GM18520 (cell line): ENCODE data around the gene KPNB1.
"Not testable (repeated sequence)": the region's sequence is repeated elsewhere in the genome, so short reads cannot be mapped to it uniquely, and the experiment has no call there.

Source experiments
- ATAC-seq: cut with Tn5 transposase; IDR thresholded peaks from one replicate; pipeline ENCODE4 v1.9.1; 2021; ENCODE audit not compliant: unreplicated experiment

KPNB1 gene

DNA sequence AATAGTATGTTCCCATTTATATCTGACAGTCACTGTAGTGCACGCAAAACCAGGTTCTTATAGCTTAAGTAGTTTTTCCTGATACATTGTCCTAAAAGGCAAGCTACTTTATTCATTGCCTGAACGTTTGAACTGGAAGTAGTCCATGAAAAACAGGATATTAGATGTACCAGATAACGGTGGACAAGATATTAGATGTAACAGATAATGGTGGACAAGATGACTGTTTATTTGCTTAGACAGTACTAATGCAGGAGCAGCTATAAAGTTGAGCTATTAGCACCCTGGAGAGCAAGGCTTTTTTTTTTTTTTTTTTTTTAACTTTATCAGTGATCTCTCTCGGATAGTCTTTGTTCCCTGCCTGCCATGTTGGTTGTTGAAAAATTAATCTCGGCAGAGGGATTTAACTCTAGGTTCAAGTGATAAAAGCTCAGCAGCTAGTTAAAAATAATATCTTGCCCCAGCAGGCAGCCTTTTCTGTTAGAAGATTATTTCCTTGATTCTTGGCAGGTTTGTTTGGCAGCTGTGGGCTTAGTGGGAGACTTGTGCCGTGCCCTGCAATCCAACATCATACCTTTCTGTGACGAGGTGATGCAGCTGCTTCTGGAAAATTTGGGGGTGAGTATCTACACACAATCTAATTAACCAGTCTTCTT is 26.9 kb downstream of the KPNB1 start:
- ATAC-seq: no peak

DNA sequence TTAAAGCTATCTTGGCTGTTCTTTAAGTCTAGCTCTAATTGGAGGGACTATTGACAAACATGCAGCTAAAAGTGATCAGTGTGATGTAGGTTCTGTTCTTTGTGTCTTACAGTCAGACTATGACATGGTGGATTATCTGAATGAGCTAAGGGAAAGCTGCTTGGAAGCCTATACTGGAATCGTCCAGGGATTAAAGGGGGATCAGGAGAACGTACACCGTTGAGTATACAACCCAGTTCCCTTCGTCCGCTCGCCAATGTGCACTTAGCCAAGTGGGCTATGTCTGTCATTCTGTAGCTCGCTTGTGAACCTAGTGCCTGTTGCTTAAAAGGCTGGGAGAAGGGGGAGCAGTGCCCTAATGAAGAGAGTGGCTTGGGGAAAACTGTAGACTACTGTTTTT is 28.5 kb downstream of the KPNB1 start:
- no peak for ATAC-seq

DNA sequence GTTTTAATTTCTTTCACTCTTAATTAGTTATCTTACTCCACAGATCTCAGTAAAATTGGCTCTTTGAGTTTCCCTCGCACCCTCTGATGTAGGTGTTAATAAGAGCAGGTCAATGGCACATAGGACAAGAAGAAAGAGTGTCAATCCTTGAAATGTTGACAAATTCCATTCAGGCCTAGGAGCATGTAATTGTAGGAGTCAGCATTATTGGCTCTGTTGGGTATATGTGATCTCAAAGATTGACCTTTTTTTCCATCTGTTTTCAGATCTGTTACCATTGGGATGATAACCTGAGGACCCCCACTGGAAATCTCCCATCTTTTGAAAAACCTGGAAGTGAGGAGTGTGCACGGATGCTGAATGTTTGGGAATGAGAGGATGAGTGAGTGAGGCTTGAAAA is 32.4 kb downstream of the KPNB1 start:
- no peak for ATAC-seq

DNA sequence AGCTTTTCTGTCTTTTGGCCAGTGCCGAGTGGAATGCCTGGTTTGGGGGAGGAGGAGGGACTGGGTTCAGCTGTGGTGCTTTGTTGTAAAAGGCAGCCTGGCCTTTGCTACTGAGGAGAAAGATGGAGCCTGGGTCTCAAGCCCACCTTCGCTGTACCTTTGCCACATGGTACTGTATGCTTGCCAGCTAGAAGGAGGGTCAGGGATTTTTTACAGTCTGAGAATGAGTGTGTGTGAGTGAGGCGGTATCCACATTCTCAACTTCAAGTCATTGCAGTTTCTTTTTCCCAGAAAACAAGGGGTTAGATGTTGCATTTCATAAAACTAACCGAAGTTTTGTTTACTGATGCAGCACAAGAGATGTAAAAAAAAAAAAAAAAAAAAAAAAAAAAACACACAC is 33.0 kb downstream of the KPNB1 start:
- not testable (repeated sequence) for ATAC-seq

DNA sequence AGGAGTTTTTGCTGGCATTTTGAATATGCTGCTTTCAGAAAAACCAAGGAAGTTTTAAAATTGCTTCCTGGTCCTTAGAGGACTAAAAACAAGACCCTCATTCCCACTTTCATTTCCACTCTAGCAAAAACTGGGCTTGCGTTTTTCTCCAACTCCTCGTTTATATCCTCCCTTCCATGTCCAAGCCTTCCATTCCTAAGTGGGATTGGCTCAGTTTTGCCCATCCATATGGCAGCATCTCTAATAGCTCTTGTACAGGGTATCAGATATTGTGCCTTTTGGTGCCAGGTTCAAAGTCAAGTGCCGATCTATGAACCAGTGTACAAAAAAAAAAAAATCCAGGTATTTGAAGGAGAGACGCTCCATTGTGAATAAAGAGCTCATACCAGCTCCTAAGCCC is 34.3 kb downstream of the KPNB1 start:
- no peak for ATAC-seq

DNA sequence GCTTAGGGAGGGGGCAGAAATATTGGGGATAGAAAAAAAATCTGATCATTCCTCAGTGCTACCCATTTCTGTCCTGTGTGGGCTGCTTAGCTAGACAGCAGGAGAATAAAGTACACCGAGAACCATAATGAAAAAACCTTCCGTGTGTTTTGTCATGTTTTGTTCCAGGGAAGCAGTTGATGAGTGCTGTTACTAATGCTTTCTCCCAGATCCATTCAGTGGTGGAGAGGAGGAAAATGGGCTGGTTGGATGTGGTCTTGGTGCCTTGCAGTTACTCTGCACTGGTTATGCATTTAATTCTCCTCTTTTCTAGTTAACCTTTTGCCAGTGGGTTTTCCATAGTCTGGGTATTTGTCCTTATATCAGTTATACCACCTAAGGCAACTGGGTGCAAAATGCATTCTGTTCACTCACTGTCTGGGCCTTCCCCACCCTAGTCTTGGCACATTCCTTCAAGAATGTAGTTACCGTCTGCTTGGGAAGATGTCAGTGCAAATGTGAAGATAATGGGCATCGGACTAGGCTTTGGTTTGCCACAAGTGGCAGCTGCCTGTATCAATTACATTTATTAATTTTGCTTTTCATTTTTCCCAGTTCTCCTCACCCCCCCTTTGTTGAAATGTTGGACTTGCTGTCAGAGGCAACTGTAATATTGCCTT is 34.9 kb downstream of the KPNB1 start:
- ATAC-seq: no peak

DNA sequence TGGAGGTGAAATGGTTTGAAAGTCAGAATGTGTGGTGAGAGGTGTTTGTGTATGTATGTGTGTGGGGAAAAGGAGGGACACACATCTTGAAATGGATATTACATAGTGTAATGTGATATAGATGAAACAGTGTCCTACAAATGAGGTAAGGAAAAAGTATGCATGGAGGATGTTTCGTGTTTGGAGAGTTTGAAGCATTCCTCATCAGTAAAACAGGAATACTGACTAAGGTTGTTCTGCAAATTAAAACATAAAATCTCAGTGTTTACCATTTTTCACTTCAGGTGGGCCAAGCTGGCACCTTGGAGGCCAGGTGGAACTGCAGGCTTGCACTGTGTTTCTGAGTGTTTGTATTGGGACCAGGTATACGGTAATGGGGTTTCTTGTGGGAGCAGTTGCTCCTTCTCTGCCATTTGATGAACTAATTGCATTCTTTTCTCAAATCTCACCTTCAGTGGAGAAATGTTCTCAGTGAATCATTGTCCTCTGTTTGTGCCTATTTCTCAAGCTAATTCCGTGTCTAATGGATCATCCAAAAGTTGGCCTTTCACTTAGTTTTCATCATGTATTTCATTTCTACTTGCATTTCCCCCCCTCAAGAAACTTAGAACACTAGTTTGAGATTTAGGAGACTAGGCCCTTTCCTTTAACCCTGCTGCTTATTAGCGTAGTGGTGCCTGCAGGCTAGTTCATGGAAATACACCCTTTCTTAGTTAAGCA is 36.0 kb downstream of the KPNB1 start:
- no peak for ATAC-seq

DNA sequence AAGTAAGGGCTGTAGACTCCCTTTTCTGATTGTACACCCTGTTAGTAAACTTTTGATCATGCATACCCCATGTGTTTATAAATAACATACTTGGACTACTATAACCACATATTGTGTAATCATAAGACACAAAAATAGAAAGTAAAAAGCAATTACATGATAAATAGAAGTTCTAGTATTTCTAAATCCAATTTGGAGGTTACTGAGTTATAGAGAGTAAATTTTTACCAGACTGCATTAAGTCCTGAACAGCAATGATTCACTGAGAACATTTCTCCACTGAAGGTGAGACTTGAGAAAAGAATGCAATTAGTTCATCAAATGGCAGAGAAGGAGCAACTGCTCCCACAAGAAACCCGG is 36.5 kb downstream of the KPNB1 start:
- ATAC-seq: no peak

DNA sequence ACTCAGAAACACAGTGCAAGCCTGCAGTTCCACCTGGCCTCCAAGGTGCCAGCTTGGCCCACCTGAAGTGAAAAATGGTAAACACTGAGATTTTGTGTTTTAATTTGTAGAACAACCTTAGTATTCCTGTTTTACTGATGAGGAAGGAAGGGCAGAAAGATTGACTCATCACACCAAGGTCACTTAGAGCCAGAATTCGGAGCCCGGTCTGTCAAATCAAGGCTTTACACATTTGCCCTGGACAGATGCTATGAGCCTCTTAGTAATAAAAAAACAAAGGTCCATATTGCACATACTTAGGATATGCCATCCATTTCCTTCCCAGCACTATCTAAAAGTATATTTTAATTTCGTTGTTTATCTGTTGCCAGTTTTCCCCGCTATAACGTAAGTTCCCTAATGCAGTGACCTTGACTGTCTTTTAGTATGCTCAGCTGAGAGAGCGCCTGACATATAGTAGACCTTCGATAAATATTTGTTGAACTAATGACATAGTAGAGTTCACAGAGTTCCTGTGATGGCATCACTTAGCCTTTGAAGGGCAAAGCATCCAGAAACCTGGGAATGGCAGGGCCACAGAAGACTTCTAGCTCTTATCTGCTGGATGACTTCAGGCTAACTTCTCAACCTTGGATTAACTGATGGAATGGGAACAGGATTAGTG is 37.1 kb downstream of the KPNB1 start:
- ATAC-seq: no peak

DNA sequence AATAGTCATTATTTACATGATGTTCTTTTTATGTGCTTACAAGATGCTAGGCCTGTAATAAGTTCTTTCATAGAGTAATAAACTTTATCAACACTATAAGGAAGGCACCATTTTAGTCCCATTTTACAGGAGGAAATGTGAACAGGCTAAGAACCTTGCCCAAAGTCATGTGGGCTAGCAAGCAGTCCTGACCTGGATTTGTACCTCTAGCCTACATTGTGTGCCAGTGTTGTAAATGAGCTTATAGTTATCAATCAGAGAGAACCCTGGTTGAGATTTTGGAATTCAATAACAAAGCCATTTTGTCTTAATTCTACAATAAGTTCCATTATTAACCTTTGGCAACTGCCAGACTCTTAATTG is 37.6 kb downstream of the KPNB1 start:
- no peak for ATAC-seq

DNA sequence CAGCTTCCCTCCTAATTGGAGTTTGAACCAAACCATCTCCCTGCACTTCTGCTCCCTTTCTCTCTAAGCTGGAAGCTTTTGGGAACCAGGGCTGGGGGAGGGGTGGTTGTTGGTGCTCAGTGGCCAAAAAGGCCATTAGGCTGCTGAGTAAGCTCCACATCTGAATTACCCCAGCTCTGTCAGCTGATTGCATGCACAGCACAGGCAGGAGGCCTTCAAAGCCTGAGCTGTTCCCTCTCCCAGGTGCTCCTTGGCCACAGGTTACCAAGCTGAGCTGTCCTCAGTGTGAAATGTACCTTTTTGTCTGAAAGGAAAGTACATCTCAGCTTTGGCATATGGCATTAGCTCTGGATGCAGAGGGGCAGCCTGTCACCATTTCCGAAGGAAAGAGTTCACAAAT is 38.0 kb downstream of the KPNB1 start:
- ATAC-seq: no peak

DNA sequence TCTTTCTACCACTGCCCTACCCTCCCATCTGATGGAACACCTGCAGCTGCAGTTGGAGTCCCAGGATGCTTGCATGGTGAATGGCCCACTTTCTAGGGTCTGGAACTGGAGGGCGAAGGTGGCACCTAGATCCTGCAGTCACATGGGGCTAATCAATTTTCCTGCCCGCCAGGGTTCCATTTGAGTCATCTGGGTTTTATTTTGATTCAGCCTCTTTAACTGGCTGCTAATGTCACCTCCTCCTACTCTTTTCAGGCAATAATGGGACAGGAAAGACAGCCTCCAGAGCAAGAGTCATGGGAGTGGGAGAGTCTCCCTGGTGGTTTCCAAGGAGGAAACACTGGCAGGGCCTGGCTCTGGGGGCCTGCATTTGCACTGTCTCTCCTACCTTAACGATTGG is 40.4 kb downstream of the KPNB1 start:
- ATAC-seq: no peak

DNA sequence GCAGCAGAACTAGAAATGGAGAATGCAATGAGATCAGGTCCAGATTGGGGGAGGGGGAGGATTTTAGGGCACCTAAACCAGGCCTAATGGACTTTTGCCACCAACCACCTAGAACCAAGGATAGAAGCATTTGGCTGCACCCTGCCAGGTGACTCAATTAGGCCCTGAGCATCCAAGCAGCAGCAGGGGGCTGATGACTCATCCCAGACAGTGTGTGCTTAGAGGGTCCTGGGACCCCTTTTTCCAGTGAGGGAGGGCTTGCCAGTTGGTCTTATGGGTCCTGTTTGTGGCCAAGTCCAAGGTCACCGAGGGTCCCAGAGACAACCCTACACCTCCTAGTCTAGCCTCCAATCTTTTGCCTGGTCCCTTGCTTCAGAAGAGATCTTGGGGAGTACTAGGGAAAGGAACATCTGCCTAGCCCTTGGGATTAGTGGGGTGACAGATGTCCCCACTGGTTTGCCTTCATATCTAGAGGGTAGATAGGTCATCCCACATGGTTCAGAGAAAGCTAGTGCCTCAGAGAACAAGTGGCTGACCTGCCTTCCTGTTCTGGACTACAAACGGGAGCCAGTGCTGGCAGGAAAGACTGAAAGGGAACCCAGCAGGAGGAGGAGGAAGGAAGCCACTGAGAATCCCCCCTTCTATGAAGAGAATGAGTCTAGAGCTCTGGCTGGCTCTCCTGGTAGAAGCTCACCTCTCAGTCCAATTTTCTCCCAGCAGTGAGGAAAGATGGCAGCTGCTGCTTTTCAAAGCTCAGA is 42.6 kb downstream of the KPNB1 start:
- no peak for ATAC-seq

DNA sequence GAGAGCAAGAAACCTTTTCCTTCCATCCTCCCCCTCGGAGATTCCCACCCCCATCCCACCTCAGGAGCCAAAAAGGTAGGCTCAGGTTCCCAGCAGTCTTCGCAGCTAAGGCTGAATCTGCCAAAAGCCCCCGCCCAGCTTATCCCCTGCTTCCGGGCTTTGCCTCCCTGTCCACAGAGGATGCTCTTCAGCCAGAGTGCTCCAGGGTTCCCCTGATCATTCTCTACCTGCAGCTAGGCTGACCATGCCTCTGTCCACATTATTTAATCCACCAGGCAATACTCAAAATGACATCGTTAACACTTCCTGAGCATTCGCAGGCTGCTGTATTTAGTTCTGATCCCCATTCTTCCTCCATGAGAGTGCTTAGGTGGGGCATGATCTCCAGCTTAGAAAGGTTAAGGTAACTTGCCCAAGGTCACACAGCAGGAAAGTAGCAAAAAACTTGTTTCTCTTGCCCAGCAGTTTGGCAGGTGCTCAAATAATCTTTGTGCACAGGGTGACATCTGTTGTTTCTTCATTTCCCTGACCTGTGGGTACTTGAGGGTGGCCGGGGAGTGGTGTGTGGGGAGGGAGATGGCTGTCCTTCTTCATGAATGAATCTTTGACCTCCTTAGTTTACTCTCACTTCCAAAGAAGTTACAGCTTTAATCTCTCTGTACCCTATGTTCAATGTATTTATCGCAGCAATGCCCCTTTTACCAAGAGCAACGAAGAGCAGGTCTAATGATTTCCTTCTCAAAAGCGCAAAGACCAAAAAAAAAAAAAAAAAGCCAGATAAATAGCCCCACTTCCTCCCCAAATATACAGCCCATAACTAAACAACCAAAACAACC is 43.4 kb downstream of the KPNB1 start:
- no peak for ATAC-seq

DNA sequence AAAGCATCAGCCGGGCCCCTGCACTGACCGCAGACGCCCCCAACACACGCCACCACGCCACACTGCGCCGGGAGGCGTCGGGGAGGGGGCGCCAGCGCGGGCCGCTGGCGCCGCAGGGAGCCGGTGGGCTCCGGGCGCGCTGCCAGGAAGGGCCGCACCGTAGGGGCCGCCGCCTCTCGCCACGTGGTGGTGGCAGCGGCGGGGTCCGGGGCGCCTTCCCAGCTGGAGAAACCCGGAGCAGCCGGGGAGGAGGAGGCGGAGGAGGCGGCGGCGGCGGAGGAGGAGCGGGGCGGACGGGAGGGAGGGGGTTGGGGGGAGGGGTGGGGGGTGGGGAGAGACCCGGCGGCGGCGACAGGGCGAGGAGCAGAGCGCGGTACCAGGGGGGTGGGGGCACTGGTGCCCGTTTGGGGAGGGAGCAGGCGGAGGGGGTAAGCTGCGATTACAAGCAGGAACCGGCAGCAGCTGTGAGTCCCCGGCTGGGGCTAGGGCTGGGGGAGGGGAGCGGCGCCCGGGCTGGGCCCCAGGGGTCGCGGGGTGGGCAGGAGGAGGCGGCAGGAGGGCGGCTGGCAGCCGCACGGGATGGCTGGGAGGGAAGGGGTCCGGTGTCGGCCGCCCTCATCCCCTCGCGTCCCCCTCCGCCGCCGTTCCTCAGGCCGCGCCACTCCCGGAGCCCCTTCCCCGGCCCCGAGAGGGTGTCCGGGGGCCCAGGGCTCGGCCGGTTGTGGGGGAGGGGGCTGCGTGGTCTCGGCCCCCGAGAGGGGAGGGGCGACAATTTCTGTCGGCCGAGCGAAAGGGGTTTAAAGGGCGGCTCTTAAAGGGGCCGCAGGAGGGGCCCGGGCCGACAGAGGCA is 44.2 kb downstream of the KPNB1 start, which contains the start of gene TBKBP1:
TSS of gene TBKBP1 (plus strand) at position 431 of the 850 bp plus-strand sequence. CDS start 1,952 bp downstream, outside the sequence.
- no peak for ATAC-seq

DNA sequence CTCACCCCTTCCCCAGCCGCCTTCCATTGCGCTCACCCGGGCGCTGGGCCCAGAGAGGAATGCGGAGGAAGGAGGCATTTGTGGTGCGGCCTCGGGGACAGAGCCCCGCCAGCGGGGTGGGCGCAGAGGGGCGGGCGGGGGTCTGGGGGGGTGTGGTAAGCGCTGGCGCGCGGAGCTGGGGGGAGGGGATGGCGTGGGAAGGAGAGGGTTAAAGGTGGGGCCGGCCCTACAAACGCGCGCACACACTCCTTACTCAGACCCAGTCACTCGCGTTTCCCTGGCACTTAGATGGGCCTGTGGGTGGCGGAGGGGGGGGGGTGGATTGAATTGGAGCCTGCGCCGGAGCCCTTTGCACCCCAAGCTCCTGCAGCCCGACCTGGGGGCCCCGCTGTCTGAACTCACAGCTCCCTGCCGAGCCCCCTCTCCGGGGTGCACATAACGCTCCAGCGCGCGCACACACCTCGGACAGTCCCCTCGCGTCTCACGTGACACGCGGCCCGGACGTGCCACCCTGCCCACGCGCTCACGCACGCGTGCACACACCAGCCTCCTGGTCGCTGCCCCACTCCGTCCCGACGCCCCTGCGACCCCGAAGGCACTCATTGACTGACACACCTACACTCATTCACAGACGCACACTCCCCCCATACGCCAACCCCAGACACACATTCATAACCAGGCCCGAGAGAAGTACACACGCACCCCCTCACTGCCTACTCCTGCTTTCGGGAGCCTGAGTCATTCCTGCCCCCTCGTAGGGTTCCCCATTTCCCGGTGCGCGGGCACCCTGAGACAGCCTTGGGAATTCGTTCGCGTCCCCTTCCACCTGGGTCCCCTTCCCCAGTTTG is 45.1 kb downstream of the KPNB1 start:
- ATAC-seq: no peak

DNA sequence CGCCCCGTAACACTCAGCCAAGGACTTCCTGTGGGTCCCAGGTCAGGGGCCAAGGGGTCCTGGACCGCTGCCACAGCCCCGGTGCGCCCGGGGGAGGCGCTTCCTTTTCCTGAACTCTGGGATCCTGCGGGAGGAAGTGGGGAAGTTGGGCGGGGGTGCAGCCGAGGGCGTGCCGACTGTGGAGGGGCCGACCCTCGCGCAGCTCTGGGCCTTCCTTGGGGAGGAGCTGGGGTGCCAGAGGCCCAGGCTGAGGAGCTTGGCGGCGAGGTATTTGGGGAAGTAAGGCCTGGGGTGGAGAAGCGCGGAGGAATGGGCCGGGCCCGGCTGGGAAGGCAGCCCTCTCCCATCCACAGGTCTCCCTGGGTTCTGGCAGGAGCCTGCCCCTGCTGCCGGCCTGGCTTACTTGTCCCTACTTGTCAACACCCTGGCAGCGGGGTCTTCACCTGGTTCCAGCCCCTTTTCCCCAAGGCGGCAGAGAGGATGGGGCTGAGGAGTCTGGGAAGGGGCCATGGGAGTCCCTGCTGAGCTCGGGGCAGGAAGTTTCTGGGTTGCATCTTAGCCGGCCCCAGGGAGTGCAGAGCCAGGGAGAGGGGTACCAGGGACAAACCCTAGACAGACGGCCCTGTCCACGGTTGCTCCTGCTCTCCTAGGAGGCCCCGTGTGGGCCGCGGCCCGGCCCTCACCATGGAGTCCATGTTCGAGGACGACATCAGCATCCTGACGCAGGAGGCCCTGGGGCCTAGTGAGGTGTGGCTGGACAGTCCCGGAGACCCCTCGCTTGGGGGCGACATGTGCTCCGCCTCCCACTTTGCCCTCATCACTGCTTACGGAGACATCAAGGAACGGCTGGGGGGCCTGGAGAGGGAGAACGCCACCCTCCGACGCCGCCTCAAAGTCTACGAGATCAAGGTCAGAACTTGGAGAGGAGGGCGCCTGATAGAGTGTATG is 46.0 kb downstream of the KPNB1 start:
- ATAC-seq: no peak
